Endodermal cell (in vitro differentiated cells): ENCODE data around the gene TMEM170B. TPM values are rescaled to one million over a fixed set of nuclear protein-coding genes. Genes with fewer than 3 reads are reported as not detected.

Experiments used
- DNase-seq: peaks from one replicate; pipeline ENCODE4 v3.0.0-alpha.2; 2017
- H3K27ac ChIP-seq: 2 replicates; pipeline ENCODE4 v1.5.1; 2013; ENCODE audit warnings: mild to moderate bottlenecking, low read depth, low read length, moderate library complexity
- H3K27me3 ChIP-seq: 2 replicates; pipeline ENCODE4 v1.6.1; 2013; ENCODE audit warnings: mild to moderate bottlenecking, low read length, moderate library complexity; ENCODE audit not compliant: insufficient read depth, control insufficient read depth, poor library complexity, severe bottlenecking
- H3K36me3 ChIP-seq: 2 replicates; pipeline ENCODE4 v1.7.0; 2013; ENCODE audit warnings: mild to moderate bottlenecking, low read length, moderate library complexity; ENCODE audit not compliant: control insufficient read depth, insufficient read depth
- H3K4me1 ChIP-seq: one replicate; pipeline ENCODE4 v1.7.0; 2013; ENCODE audit warnings: low read length; ENCODE audit not compliant: control insufficient read depth, insufficient read depth
- H3K4me3 ChIP-seq: 2 replicates; pipeline ENCODE4 v1.5.1; 2013; ENCODE audit warnings: mild to moderate bottlenecking, low read length, moderate library complexity
- H3K9ac ChIP-seq: 2 replicates; pipeline ENCODE4 v1.6.1; 2013; ENCODE audit warnings: mild to moderate bottlenecking, low read length, moderate library complexity; ENCODE audit not compliant: poor library complexity, severe bottlenecking; ENCODE audit errors: extremely low read depth
- H3K9me3 ChIP-seq: 2 replicates; pipeline ENCODE4 v1.6.1; 2013; ENCODE audit warnings: mild to moderate bottlenecking, low read length, moderate library complexity; ENCODE audit not compliant: control insufficient read depth
- H3K27ac Mint-ChIP-seq: 2 replicates; pipeline ENCODE4 v1.8.0; 2020; ENCODE audit warnings: mixed read lengths
- H3K27me3 Mint-ChIP-seq: 2 replicates; pipeline ENCODE4 v1.8.0; 2021; ENCODE audit warnings: mild to moderate bottlenecking, mixed read lengths; ENCODE audit not compliant: insufficient read depth
- H3K36me3 Mint-ChIP-seq: 2 replicates; pipeline ENCODE4 v1.8.0; 2020; ENCODE audit warnings: low read depth, mixed read lengths
- H3K4me1 Mint-ChIP-seq: 2 replicates; pipeline ENCODE4 v1.8.0; 2020; ENCODE audit warnings: mixed read lengths
- H3K4me3 Mint-ChIP-seq: 2 replicates; pipeline ENCODE4 v1.8.0; 2020; ENCODE audit warnings: mild to moderate bottlenecking, moderate library complexity, mixed read lengths
- H3K9me3 Mint-ChIP-seq: 2 replicates; pipeline ENCODE4 v1.8.0; 2020; ENCODE audit warnings: mild to moderate bottlenecking, mixed read lengths
- CTCF ChIP-seq: fragments of 200-600 bp; sonication (generic); conservative IDR thresholded peaks from 2 replicates; pipeline ENCODE4 v1.5.0; 2021; ENCODE audit warnings: antibody characterized with exemption, mild to moderate bottlenecking
- WGBS, 2 experiments: methylation state at CpG; one replicate each; pipeline versions ENCODE4 v1.1.5 to v1.1.7; 2013; ENCODE audit warnings: missing lambda C conversion rate in 2 of 2, mixed read lengths in 1 of 2; ENCODE audit not compliant: insufficient coverage in 1 of 2, insufficient read length in 1 of 2; 5-methylcytosine and 5-hydroxymethylcytosine counted together
- total RNA-seq, 2 donors: library from RNA; stranded (reverse); fragmentation: NEBNext Ultra II Directional in 1 of 2; extraction: Animal tissue kit (Norgen Biotek cat#: 25700) in 1 of 2; gene quantifications; 2 replicates in 1 of 2; 3 replicates in 1 of 2; pipeline ENCODE4 v1.2.1, GENCODE V29; 2021

TMEM170B gene
- total RNA-seq, 2 donors from 2014 or later: 2.3 to 5.3 TPM

GRCh38 chr6:11598687-11599086 is 61.1 kb downstream of the TMEM170B start:
- no peak for DNase-seq
- H3K9ac ChIP-seq: no peak overlapping the region
- no peak overlapping the region for H3K27ac ChIP-seq
- H3K27me3 ChIP-seq: no peaks in the 10 kb centered on the region
- no peaks in the 10 kb centered on the region for H3K9me3 ChIP-seq
- Mint-ChIP-seq H3K36me3 (no peaks in the 10 kb centered on the region), H3K9me3 (no peaks in the 10 kb centered on the region), H3K4me1 (peaks cover 20% of the 10 kb centered on the region), H3K4me3 (no peak overlapping the region), H3K27ac (no peak overlapping the region), H3K27me3 (no peaks in the 10 kb centered on the region)
- no peaks in the 10 kb centered on the region for H3K4me1 ChIP-seq
- H3K36me3 ChIP-seq: no peaks in the 10 kb centered on the region
- 79 to 91% methylated on average over 8 of the region's 8 CpGs for WGBS, 2 experiments
- H3K4me3 ChIP-seq: no peak overlapping the region
- no peak for TF ChIP-seq CTCF

- peaks cover 20% of the 10 kb centered on the region for H3K4me1 Mint-ChIP-seq
- H3K36me3 Mint-ChIP-seq: no peaks in the 10 kb centered on the region
- H3K4me3 Mint-ChIP-seq: no peak overlapping the region
- H3K9me3 Mint-ChIP-seq: no peaks in the 10 kb centered on the region
- H3K27ac Mint-ChIP-seq: no peak overlapping the region
- H3K4me3 ChIP-seq: no peak overlapping the region
- H3K27me3 Mint-ChIP-seq: no peaks in the 10 kb centered on the region
- no peaks in the 10 kb centered on the region for H3K27me3 ChIP-seq
- no peaks in the 10 kb centered on the region for H3K36me3 ChIP-seq
- no peak for DNase-seq
- H3K27ac ChIP-seq: no peak overlapping the region
- no peaks in the 10 kb centered on the region for H3K9me3 ChIP-seq
- TF ChIP-seq CTCF: no peak
- WGBS, 2 experiments: 97% methylated on average over 6 to 7 of the region's 7 CpGs
- no peak overlapping the region for H3K9ac ChIP-seq
- H3K4me1 ChIP-seq: peaks cover 3% of the 10 kb centered on the region
These were observed 62.7 kb downstream of the TMEM170B start for GRCh38 chr6:11600251-11600650.

- Histone ChIP-seq H3K4me1 (peaks cover 13% of the 10 kb centered on the region), H3K9ac (no peak overlapping the region), H3K4me3 (no peak overlapping the region), H3K9me3 (no peaks in the 10 kb centered on the region), H3K36me3 (no peaks in the 10 kb centered on the region), H3K27me3 (no peaks in the 10 kb centered on the region), H3K27ac (no peak overlapping the region)
- Mint-ChIP-seq H3K4me1 (peaks cover 28% of the 10 kb centered on the region), H3K36me3 (no peaks in the 10 kb centered on the region), H3K9me3 (no peaks in the 10 kb centered on the region), H3K27ac (no peak overlapping the region), H3K4me3 (no peak overlapping the region), H3K27me3 (no peaks in the 10 kb centered on the region)
- no peak for TF ChIP-seq CTCF
- DNase-seq: peak; percentile 76
- 71 to 72% methylated on average over 5 to 7 of the region's 7 CpGs for WGBS, 2 experiments
These were observed 64.4 kb downstream of the TMEM170B start for GRCh38 chr6:11601776-11602605.
